H54 (cell line): Measurements from ENCODE around the gene RPL10A.

Experiments used
- DNase-seq: peaks from one replicate; pipeline ENCODE4 v3.0.0; 2011; ENCODE audit warnings: low spot score, mixed read lengths; ENCODE audit not compliant: insufficient read length
- FAIRE-seq: peaks from 3 replicates; lab custom pipeline; 2011; peaks lifted over from hg19 to GRCh38; lab: Jason Lieb, UNC
- POLR2A ChIP-seq: IDR thresholded peaks from 2 replicates; pipeline ENCODE4 v1.6.1; 2011; ENCODE audit warnings: low read depth, mild to moderate bottlenecking, low read length

Gene RPL10A

DNA sequence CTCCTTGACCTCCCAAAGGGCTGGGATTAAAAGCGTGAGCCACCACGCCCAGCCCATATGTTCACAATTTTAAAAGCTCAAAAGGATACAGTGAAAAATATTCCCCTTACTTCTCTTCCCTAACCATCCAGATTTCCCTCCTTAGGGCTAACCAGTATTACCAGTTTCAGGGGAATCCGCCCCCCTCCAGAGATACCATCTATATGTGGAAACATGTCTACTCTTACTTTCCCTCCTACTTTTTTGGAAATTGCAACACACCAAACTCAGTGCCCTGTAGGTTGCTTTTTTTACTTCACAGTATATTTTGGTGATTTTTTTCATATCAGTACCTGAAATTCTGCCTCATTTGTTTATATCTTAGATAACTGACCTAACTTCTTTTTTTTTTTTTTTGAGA lies 6.9 kb upstream of the RPL10A start:
- FAIRE-seq, result no peak
- TF ChIP-seq POLR2A, result no peak
- DNase-seq, result no peak

DNA sequence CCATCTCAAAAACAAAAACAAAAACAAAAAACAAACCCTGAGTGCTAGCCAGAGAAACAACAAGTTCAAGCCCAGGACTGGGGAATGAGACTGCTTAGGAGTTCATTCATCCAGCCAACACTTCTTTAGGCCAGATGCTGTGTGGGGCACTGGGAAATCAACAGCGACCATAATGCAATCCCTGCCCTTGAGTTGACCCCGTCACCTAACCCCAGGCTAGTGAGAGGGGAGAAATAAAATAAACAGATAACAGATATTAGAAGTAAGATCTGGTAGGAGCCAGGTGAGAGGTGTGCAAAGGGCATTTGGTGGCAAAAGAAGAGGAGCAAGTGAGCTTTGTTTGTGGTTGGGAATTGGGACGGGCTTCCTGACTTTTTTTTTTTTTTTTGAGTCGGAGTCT lies 4.9 kb upstream of the RPL10A start:
- TF ChIP-seq POLR2A, result no peak
- no peak for FAIRE-seq

DNA sequence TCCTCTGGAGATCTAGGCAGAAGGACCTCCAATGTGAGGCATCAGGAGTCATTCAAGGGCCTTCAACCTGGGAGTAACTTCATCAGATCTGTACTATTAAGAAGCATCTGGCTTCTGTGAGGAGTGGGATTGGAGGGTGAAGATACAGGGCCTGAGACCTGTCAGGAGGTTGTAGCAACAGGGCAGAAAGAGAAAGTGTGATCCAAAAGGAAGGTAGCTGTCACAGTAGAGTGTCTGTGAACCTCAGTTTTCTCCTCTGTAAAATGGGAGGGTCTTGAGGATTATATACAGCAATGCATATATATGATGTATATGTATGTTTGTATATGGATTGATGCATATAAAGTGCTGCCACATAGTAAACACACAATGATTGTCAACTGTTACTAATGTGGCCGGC lies 2.6 kb upstream of the RPL10A start:
- DNase-seq (no peak), FAIRE-seq (no peak)
- TF ChIP-seq POLR2A, result no peak

More for the DNA sequence above, 4.9 kb upstream of the RPL10A start:
- DNase-seq, result no peak

DNA sequence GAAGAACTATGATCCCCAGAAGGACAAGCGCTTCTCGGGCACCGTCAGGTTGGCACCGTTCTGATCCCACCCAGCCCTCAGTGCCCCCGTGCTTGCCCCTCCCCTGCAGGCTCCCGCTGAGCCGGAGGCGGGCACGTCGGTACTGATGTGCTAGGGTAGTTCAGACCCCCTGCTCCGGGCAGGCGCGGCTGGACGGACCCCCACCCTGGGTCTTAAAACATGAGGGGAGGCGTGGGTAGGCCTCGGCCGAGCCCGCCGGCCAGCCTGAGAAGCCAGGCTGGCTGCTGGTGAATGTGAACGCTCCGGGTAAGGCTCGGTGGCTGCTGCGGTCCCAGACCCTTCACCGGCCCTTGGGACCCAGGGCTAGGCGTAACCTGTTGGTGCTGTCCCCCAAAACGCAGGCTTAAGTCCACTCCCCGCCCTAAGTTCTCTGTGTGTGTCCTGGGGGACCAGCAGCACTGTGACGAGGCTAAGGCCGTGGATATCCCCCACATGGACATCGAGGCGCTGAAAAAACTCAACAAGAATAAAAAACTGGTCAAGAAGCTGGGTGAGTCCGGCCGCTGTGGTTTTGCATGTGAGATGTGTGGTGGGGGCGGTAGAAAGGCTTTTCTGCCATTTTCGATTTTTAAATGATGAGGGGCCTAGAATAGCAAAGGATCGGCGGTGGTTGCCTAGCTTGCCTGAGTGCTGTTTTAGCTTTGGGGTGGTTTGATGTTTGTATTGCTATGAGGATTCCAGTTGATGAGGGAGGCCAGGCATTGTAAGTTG lies 964 bp downstream of the RPL10A start:
- TF ChIP-seq POLR2A, result no peak
- FAIRE-seq (no peak), DNase-seq (no peak)

DNA sequence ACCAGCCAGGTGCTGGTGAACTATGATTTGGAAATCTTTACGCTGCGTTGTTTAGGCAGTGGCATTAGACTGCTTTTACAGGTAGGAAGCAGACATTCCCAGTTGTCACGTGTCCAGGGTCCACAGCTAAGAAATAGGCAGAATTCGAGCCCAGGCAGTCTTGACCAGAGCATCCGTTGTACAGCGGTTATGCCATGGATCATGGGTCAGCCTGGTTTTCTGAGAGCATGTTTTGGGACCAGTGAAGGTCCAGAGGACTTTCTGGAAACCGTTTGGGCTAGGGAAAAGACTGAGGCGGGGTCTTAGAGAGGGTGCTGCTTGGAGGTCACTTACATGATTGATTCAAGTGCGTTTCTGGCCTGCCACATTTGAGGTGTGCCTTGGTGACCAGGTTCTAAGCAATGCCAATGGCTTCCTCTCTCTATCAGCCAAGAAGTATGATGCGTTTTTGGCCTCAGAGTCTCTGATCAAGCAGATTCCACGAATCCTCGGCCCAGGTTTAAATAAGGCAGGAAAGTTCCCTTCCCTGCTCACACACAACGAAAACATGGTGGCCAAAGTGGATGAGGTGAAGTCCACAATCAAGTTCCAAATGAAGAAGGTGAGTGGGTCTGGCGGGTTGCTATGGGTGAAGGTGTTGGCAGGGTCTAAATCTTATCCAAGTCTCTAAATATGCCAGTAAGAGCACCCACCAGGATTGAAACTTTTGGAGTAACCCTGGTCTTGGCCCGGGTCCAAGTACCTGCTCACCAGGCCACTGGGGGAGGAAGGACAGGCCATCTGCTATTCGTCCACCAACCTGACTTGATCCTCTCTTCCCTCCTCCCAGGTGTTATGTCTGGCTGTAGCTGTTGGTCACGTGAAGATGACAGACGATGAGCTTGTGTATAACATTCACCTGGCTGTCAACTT lies 1.8 kb downstream of the RPL10A start:
- DNase-seq, result no peak
- no peak for TF ChIP-seq POLR2A
- no peak for FAIRE-seq

DNA sequence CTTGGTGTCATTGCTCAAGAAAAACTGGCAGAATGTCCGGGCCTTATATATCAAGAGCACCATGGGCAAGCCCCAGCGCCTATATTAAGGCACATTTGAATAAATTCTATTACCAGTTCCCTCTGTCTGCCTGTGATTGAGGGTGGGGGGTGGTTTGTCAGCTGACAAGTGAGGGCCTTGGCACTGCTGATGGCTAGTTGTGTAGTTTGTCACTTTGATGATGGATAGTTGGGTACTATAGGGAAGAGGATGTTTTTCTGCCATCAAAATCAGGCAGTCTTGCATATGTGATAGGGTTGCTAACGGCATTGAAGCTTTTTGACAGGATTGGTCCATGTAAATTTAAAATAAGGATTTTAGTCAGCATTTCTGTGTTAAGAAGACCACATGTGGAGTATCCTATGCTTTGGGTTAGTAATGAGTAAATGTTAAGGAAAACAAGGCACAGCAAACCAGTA lies 2.5 kb downstream of the RPL10A start:
- no peak for DNase-seq
- no peak for TF ChIP-seq POLR2A
- no peak for FAIRE-seq

DNA sequence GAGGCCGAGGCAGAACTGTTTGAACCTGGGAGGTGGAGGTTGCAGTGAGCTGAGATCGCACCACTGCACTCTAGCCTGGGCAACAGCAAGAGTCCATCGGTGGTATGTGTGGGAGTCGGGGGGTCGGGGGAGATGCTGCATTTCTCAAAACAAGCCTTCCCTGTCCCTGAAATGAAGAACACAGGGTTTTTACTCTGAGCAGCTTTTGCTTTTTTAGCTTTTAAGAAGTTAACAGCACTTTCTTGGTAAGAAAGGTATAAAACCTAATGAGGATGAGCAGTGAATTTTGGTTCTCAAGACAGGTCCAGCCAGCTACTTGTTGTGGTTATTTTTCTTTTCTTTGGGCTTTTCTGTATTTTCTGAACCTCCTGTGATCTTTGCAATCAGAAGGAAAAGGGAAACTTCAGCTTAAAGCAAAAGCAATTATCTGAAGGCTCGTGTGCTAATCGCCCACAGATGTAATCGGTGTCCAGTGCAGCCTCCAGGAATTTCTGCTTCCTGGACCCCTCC lies 3.7 kb downstream of the RPL10A start:
- DNase-seq (no peak), FAIRE-seq (no peak)
- no peak for TF ChIP-seq POLR2A

DNA sequence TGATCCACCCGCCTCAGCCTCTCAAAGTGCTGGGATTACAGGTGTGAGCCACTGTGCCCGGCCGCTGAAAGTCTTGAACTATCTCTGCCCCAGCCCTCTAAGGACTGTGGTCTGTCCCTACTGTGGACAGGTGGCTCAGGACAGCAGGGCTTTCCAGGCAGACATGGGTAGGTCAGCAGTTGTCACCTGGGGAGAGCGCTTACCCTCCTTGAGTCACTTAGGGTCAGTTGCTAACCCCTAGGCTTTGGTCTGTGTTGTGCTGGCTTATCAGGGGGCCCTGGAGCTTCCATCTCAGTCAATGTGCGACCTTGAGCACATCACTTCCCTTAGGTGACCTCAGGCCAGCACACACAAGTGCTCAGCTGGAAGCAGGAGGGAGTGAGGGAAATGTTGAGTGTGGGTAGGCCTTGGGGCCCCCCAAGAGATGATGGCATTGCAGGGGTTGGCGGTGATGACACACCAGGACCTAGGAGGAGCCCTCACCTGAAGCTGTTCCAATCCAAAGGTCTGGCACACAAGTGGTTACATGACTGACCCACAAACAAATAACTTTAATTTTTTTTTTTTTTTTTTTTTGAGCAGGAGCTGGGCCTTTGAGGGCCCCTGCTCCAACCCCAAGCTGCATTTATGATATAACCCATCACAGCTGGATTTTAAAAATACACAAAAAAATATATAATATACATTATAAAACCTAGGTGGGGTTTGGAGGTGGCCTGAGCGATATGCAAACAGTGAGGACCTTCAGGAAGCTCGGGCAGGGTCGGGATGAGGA lies 5.1 kb downstream of the RPL10A start:
- DNase-seq, result no peak
- no peak for FAIRE-seq
- no peak for TF ChIP-seq POLR2A

DNA sequence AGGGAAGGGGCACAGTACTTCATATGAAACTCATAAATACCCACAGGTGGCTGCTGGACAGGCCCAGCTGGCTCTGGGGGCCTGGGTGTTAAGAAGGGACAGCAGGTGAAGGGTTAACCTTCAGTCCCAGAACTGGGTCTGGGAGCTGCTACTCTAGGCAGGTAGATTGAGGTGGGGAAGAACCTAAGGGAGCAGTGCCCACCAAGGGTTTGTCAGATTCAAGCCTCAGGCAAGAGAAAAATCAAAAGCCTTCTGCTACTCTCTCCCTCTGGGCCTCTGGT lies 5.6 kb downstream of the RPL10A start:
- FAIRE-seq (no peak), DNase-seq (no peak)
- TF ChIP-seq POLR2A, result no peak

DNA sequence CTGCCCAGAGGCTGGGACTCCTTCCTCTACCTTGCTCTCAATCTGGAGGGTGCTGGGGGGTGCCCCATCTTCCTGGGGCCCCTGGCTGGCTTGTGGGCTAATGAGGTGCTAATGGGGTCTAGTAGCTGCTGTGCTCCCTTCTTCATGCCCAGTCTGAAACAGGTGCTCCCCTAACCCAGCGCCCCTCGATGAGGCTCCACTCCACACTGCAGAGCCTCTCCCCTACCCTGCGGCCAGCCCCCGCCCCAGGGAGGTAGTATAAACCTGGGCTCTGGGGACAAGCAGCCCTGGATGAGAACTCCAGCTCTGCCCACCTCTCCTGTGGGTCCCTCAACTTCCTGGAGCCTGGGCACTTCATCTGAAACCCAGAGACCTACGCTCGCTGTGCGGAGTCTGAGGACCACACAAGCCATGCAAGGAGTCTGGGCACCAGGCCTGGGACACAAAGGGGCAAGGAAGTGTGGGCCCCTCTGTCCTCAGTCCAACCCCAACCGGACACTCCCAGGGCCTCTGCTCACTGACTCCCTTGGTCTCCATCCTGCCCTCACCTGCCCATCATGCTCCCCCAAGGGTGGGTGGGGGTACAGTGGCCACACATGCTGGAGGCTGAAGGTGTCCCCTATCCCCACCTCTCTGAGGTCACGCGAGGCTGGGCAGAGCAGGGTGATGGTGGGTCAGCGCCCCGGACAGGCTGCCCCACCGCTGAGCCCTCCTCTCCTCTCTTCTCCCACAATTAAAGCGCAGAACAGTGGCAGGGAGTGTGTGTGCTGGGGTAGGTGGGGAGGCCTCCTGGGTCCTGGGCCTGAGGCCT lies 6.1 kb downstream of the RPL10A start:
- no peak for TF ChIP-seq POLR2A
- FAIRE-seq (no peak), DNase-seq (no peak)

DNA sequence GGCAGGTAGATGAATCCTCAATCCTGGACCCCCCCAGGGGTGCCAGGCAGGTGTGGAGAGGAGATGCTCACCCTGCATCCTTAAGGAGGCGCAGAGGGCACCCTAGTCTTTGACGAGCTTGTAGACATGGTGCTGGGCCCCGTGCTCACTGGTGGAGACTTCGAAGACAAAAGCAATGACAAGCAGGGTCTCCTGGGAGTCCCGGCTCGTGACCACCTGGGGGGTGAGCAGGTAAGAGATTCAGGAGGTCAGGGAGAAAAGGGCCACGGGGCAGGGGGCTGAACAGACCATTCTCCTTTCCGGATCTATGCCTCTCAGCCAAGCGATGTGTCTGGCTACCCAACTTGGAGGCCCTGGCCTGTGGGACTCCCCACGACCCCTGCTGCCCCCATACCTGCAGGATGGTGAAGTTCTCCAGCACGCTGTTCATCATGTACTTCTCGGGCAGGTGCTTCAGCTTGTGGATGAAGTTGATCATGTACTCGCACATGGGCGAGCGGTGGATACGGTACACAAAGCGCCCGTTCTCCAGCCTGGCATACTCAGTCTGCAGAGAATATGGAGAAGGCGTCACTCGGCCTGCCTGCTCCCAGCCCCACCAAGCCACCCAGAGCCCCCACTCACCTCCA lies 6.9 kb downstream of the RPL10A start:
- DNase-seq, result no peak
- no peak for TF ChIP-seq POLR2A
- no peak for FAIRE-seq

DNA sequence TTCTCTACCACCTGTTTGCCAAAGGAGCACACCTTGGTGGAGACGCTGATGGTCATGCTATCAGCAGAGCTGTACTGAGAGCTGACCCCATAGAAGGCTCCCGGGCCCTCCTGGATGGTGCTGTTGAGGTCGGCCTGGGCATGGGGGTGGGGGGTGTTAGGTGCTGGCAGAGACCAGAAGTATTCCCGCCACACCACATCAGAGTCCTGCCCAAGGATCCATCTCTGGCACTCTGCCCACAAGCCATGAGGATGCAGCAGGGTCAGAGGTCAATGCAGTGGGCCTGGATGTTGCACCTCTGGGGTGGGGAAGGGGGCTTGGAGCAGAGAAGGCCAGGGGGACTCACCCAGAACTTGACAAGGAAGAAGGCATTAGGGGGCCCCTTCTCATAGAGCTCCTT lies 7.4 kb downstream of the RPL10A start:
- DNase-seq, result no peak
- no peak for TF ChIP-seq POLR2A
- FAIRE-seq, result no peak
